GM21717 (cell line): ENCODE data around the gene ASXL2.
A peak's percentile ranks its signal among the peaks of the same experiment; 100 is the strongest.
"Not testable (repeated sequence)": the region's sequence is repeated elsewhere in the genome, so short reads cannot be mapped to it uniquely, and the experiment has no call there.

Experiments used
- ATAC-seq: cut with Tn5 transposase; IDR thresholded peaks from one replicate; pipeline ENCODE4 v1.9.1; 2021; ENCODE audit warnings: mild to moderate bottlenecking, moderate library complexity; ENCODE audit not compliant: unreplicated experiment

Gene ASXL2

GRCh38 chr2:25878361-25879132, at the start of gene ASXL2:
Gene ASXL2, minus strand, starts transcription at chr2:25878487. Its CDS starts 265 bp downstream, at chr2:25878222.
- peak; percentile 83 for ATAC-seq

- ATAC-seq: no peak
Measured at GRCh38 chr2:25926984-25927756, 48.9 kb upstream of the ASXL2 start.

GRCh38 chr2:25922501-25922900, 44.2 kb upstream of the ASXL2 start:
- ATAC-seq: no peak

GRCh38 chr2:25920786-25921415, 42.6 kb upstream of the ASXL2 start:
- no peak for ATAC-seq

- ATAC-seq: no peak
Measured at GRCh38 chr2:25920336-25920735, 42.0 kb upstream of the ASXL2 start.

- no peak for ATAC-seq
Measured at GRCh38 chr2:25917832-25918231, 39.5 kb upstream of the ASXL2 start.

- not testable (repeated sequence) for ATAC-seq
Measured at GRCh38 chr2:25917411-25917810, 39.1 kb upstream of the ASXL2 start.

GRCh38 chr2:25915944-25916772, 37.9 kb upstream of the ASXL2 start:
- not testable (repeated sequence) for ATAC-seq

GRCh38 chr2:25915411-25915810, 37.1 kb upstream of the ASXL2 start:
- ATAC-seq: not testable (repeated sequence)

- ATAC-seq: not testable (repeated sequence)
Measured at GRCh38 chr2:25913696-25913973, 35.3 kb upstream of the ASXL2 start.

- ATAC-seq: no peak
Measured at GRCh38 chr2:25912851-25913695, 34.8 kb upstream of the ASXL2 start.

- ATAC-seq: not testable (repeated sequence)
Measured at GRCh38 chr2:25909574-25909973, 31.3 kb upstream of the ASXL2 start.

- ATAC-seq: no peak
Measured at GRCh38 chr2:25905126-25905525, 26.8 kb upstream of the ASXL2 start.

- ATAC-seq: no peak
Measured at GRCh38 chr2:25903216-25903776, 25.0 kb upstream of the ASXL2 start.

- no peak for ATAC-seq
Measured at GRCh38 chr2:25899404-25899970, 21.2 kb upstream of the ASXL2 start.

- no peak for ATAC-seq
Measured at GRCh38 chr2:25897506-25897905, 19.2 kb upstream of the ASXL2 start.

- ATAC-seq: not testable (repeated sequence)
Measured at GRCh38 chr2:25896308-25896707, 18.0 kb upstream of the ASXL2 start.

- ATAC-seq: no peak
Measured at GRCh38 chr2:25895610-25896009, 17.3 kb upstream of the ASXL2 start.

GRCh38 chr2:25895018-25895417, 16.7 kb upstream of the ASXL2 start:
- no peak for ATAC-seq
